AG04450 (cell line): ENCODE data around the gene IL1RAPL2. TPM values are rescaled to one million over a fixed set of nuclear protein-coding genes. Genes with fewer than 3 reads are reported as not detected.
"Not testable (repeated sequence)": the region's sequence is repeated elsewhere in the genome, so short reads cannot be mapped to it uniquely, and the experiment has no call there.

Experiments used
- CTCF ChIA-PET: fragments of 300-600, 350-600 bp; formaldehyde crosslinking; extraction: SDS; loops from one replicate; lab custom pipeline; 2022; ENCODE audit warnings: antibody characterized with exemption, inconsistent platforms; lab: Charles Lee
- POLR2A ChIA-PET: fragments of 350-600 bp; formaldehyde crosslinking; extraction: SDS; loops from one replicate; lab custom pipeline; 2021; ENCODE audit warnings: antibody characterized with exemption, inconsistent platforms; lab: Yijun Ruan, JAX
- DNase-seq: peaks from one replicate; pipeline ENCODE4 v3.0.0-alpha.2; 2011; ENCODE audit warnings: low read depth, low spot score
- H3K27ac ChIP-seq: one replicate; pipeline ENCODE4 v1.5.1; 2012; ENCODE audit warnings: low read depth, low read length, control low read depth
- H3K27me3 ChIP-seq: one replicate; pipeline ENCODE4 v1.6.0; 2012; ENCODE audit warnings: low read length; ENCODE audit not compliant: control insufficient read depth, insufficient read depth
- H3K4me3 ChIP-seq: 2 replicates; pipeline ENCODE4 v1.5.1; 2011; ENCODE audit warnings: mild to moderate bottlenecking, low read depth, low read length, control low read depth
- H3K9me3 ChIP-seq: 2 replicates; pipeline ENCODE4 v1.5.1; 2012; ENCODE audit warnings: low read length; ENCODE audit not compliant: control insufficient read depth, insufficient read depth
- polyA plus RNA-seq: library from polyadenylated mRNA; depleted of rRNA; stranded (reverse); fragments of >200 nt; gene quantifications from 2 replicates; pipeline ENCODE4 v1.2.3, GENCODE V29; 2011
- TF ChIP-seq, protein P1 (sequence below): IDR thresholded peaks from 2 replicates; pipeline ENCODE4 v1.5.1; 2011; ENCODE audit warnings: low read depth, low read length, control low read depth, inconsistent platforms

The IL1RAPL2 gene
- polyA plus RNA-seq, 1 experiment = 0.71 TPM

DNA sequence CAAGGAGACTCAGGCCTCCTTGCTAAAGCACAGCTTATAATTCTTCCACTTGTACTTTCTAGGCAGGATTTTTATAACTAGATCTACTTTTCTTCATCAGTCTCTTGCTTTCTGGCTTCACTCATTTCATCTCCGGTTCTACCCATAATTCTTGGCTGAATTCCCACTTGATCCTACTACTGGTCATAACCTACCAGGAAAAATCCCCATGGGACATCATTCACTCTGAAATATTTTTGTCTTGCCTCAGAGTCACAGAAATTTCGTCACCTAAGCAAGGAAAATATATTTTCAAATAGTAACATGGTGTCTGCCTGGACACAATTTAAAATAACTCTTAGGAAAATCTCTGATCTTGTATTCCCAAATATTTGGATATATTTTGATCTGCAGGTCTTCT, 532.2 kb downstream of the IL1RAPL2 start:
- CTCF ChIA-PET = no interaction called here
- Histone ChIP-seq H3K27ac (no peak overlapping the region), H3K4me3 (no peak overlapping the region), H3K9me3 (no peaks in the 10 kb centered on the region), H3K27me3 (no peaks in the 10 kb centered on the region)
- POLR2A ChIA-PET = no interaction called here
- TF ChIP-seq, protein P1, sequence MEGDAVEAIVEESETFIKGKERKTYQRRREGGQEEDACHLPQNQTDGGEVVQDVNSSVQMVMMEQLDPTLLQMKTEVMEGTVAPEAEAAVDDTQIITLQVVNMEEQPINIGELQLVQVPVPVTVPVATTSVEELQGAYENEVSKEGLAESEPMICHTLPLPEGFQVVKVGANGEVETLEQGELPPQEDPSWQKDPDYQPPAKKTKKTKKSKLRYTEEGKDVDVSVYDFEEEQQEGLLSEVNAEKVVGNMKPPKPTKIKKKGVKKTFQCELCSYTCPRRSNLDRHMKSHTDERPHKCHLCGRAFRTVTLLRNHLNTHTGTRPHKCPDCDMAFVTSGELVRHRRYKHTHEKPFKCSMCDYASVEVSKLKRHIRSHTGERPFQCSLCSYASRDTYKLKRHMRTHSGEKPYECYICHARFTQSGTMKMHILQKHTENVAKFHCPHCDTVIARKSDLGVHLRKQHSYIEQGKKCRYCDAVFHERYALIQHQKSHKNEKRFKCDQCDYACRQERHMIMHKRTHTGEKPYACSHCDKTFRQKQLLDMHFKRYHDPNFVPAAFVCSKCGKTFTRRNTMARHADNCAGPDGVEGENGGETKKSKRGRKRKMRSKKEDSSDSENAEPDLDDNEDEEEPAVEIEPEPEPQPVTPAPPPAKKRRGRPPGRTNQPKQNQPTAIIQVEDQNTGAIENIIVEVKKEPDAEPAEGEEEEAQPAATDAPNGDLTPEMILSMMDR = no peak
- DNase-seq = no peak

DNA sequence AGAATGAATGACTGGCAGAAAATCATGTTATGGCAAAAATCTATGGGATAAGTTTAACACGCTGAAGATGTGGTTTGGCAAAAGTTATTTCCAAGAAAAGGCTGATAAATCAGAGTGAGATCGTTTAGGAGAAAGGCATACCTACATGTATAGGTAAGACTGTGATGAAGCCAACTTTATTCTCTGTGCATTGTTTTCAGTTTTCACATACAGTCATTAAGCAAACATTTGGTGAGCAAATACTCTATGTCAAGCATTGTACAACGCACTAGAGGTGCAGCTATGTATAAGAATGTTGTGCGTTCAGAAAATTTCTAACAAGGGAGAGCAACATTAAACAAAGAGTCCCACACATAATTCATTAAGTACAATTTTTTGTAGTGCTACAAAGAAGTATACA, 532.8 kb downstream of the IL1RAPL2 start:
- no peaks in the 10 kb centered on the region for H3K9me3 ChIP-seq
- no peak overlapping the region for H3K27ac ChIP-seq
- H3K27me3 ChIP-seq = no peaks in the 10 kb centered on the region
- no peak overlapping the region for H3K4me3 ChIP-seq
- POLR2A ChIA-PET = no interaction called here
- TF ChIP-seq, protein P1 = no peak
- no peak for DNase-seq
- CTCF ChIA-PET = no interaction called here

GRCh38 chrX:105101378-105101777, 535.4 kb downstream of the IL1RAPL2 start:
- TF ChIP-seq, protein P1 = no peak
- ChIA-PET POLR2A (no interaction called here), CTCF (no interaction called here)
- Histone ChIP-seq H3K27me3 (no peaks in the 10 kb centered on the region), H3K4me3 (no peak overlapping the region), H3K27ac (no peak overlapping the region), H3K9me3 (no peaks in the 10 kb centered on the region)
- DNase-seq = no peak

DNA sequence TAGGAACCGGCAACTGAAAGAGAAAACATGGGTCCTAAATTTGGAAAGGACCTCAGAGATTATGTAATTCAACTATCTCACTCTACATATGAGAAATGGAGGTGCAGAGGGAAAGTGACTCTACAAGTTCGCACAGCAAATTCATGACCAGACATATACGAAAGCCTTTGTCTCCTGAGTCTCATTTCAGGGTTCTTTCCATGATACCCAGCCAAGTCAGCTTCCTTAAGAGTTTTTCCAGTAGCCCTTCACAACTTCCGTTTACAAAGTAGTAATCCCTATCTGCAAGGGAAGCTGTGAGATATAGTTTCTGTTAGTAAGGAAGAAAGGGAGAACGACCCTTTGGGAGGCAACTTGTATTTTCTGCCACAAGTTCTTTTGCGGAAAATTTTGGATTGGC, 543.9 kb downstream of the IL1RAPL2 start:
- no peak overlapping the region for H3K27ac ChIP-seq
- ChIA-PET POLR2A (no interaction called here), CTCF (no interaction called here)
- no peaks in the 10 kb centered on the region for H3K9me3 ChIP-seq
- TF ChIP-seq, protein P1 = no peak
- no peaks in the 10 kb centered on the region for H3K27me3 ChIP-seq
- no peak overlapping the region for H3K4me3 ChIP-seq
- no peak for DNase-seq

DNA sequence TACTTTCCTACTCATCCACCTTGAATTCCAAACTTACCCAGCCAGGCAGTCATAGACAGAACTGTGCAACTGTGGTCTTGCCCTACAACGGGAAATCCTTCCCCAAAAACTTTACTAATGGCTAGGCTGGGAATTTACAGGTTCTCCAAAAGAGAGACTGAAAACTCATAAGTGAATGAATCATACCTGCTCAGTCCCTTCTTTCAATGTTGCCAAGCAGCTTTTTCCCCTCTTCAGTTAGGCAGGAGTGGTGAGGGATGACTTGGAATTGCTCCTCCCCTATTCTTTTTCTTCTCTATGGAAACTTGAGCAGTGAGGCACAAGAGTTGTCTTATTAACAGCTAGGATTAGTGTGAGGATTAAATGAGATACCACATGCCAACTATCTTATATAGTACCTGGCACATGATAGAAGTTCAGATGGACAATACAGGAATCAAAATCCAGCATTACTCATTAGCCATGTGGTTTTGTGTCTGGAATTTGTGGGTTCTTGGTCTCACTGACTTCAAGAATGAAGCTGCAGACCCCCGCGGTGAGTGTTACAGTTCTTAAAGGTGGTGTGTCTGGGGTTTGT, 548.6 kb downstream of the IL1RAPL2 start:
- peaks cover 7% of the 10 kb centered on the region; the same call in 1 of the 2 replicates for H3K9me3 ChIP-seq
- no peak overlapping the region for H3K4me3 ChIP-seq
- DNase-seq = no peak
- H3K27me3 ChIP-seq = no peaks in the 10 kb centered on the region
- no peak overlapping the region for H3K27ac ChIP-seq
- TF ChIP-seq, protein P1 = no peak
- ChIA-PET POLR2A (no interaction called here), CTCF (no interaction called here)

DNA sequence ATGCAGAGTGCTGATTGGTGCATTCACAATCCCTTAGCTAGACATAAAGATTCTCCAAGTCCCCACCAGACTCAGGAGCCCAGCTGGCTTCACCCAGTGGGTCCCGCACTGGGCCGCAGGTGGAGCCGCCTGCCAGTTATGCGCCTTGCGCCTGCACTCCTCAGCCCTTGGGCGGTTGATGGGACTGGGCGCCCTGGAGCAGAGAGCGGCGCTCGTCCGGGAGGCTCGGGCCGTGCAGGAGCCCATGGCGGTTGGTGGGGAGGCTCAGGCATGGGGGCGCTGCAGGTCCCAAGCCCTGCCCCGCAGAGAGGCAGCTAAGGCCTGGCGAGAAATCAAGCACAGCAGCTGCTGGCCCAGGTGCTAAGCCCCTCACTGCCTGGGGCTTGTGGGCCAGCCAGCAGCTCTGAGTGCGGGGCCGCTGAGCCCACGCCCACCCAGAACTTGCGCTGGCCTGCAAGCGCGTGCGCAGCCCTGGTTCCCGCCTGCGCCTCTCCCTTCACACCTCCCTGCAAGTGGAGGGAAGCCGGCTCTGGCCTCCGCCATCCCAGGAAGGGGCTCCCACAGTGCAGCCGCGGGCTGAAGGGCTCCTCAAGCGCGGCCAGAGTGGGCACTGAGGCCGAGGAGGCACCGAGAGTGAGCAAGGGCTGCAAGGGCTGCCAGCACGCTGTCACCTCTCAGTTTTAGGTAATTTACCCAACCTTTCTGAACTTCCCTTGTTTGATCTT, 549.8 kb downstream of the IL1RAPL2 start:
- DNase-seq, CTCF ChIA-PET, H3K27ac ChIP-seq, H3K9me3 ChIP-seq, H3K4me3 ChIP-seq, H3K27me3 ChIP-seq, POLR2A ChIA-PET: not testable (repeated sequence)
